ENCODE data around the gene LMBRD2. TPM values are rescaled to one million over a fixed set of nuclear protein-coding genes. Genes with fewer than 3 reads are reported as not detected.

Gene LMBRD2
- total RNA-seq, 4 donors from 2014 or later, result 11.9 to 26.3 (median 12.7) TPM

DNA sequence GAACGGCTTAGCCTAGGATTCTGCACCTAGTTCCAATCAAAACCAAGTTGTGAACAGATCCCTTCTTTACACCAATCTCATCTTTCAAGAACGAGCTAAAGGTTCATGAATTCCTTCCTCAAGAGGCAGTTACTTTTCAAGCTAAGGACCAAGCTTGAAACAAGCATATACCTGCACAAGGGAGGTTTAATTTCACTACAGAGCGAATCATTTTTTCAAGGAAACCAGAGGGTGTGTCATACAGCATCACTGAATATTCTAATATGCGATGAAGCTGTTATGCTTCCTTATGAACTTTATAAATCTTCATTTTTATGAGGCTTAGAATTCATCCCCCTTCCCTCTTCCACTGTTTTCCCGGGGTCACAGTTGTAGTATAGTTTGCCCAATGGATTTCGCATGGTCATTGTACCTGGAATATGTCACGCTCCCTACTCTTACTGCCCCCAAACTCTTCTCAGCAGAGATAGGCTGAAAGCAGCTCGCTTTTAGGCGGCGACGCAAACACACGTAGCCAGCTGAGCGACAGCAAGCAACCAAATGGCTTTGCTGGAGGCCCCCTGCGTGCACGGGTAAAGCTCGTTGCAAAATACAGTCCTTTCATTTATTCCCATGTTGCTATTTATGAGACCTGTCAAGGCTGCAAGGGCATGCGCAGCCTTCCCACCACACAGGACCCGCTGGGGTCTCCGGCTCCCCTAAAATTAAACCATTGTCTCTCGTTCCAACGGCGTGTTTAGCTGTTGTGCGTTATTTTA lies 832 bp downstream of the LMBRD2 start:
- TF ChIP-seq, protein P1, sequence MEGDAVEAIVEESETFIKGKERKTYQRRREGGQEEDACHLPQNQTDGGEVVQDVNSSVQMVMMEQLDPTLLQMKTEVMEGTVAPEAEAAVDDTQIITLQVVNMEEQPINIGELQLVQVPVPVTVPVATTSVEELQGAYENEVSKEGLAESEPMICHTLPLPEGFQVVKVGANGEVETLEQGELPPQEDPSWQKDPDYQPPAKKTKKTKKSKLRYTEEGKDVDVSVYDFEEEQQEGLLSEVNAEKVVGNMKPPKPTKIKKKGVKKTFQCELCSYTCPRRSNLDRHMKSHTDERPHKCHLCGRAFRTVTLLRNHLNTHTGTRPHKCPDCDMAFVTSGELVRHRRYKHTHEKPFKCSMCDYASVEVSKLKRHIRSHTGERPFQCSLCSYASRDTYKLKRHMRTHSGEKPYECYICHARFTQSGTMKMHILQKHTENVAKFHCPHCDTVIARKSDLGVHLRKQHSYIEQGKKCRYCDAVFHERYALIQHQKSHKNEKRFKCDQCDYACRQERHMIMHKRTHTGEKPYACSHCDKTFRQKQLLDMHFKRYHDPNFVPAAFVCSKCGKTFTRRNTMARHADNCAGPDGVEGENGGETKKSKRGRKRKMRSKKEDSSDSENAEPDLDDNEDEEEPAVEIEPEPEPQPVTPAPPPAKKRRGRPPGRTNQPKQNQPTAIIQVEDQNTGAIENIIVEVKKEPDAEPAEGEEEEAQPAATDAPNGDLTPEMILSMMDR (IDR thresholded peaks at IDR 0.05; ENCODE audit: low read depth), result no peak

DNA sequence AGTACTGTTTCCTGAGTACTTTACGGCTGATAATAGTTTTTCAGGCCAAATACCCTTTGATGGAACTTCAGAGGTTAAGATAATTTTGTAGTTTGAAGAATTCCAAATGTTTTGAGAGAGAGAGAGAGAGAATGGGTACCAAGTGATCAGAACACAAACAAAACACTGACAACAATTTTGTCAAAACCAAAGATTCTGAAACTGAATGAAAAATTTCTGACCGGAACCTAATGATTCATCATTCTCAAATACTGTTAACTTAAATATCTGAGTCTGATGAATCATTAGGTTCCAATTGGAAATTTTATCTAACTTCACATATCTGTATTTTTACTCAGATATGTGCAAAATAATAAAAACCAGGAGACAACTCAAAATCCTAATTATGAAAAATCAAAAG lies 4.0 kb downstream of the LMBRD2 start:
- TF ChIP-seq, protein P1 (IDR thresholded peaks at IDR 0.05; ENCODE audit: low read depth), result no peak

- TF ChIP-seq, protein P1 (IDR thresholded peaks at IDR 0.05; ENCODE audit: low read depth), result no peak
These were observed 5.3 kb downstream of the LMBRD2 start for GRCh38 chr5:36146390-36146789.

DNA sequence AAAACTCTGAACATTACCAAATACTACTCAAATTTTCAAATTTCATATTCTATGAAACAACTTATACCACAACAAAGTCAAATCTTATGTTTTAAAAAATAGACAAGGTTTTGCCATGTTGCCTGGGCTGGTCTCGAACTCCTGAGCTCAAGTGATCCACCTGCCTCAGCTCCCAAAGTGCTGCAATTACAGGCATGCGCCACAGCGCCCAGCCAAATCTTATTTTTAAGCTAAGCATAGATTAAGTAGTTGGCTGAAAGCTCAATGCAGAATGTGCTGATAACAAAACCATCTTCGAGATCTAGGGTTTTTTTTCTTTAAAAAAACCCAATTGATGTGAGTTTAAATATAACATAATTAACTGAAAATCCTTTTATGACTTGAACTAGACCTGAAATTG lies 6.4 kb downstream of the LMBRD2 start:
- TF ChIP-seq, protein P1 (IDR thresholded peaks at IDR 0.05; ENCODE audit: low read depth), result no peak

GRCh38 chr5:36138900-36139683 lies 12.6 kb downstream of the LMBRD2 start:
- TF ChIP-seq, protein P1 (IDR thresholded peaks at IDR 0.05; ENCODE audit: low read depth), result no peak

DNA sequence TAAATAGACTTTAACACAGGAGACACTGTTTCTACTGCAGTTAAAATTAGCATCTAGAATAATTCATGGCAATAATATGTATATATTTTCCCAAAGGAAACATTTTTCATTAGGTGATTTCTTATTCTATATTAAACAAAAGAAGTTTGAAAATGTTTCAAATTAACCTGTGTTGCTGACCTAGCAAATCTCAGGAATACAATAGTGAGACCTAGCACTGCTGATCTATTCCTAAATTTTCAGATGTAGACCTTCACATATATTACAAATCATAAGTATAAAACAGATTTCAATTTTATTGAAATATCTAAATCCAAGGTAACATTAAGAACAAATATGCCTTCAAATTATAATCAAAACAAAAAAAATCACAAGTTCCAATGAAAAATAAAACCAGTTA lies 15.1 kb downstream of the LMBRD2 start:
- TF ChIP-seq, protein P1 (IDR thresholded peaks at IDR 0.05; ENCODE audit: low read depth), result no peak

DNA sequence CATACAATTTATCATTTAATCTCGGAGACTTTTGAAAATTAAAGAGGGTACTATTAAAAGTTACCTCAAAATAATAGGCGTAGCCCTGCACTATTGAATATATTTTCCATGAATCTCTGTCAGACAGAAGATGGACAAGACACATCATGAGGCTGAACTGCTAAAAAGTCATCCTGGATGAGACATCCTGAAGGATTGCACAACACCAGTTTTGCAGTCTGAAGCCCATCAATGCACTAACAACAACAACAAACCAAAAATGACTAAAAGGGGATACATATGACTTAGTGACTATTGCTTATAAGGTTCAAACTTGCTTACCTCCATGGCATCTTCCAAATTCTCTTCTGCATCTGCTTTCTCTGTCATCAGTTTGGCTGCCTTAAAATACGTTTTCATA lies 15.7 kb downstream of the LMBRD2 start:
- TF ChIP-seq, protein P1 (IDR thresholded peaks at IDR 0.05; ENCODE audit: low read depth), result no peak
